GM12872 (cell line): ENCODE measurements around the gene TAGLN.

Experiments used
- TF ChIP-seq, protein P1 (sequence below): IDR thresholded peaks from 3 replicates; pipeline ENCODE4 v1.5.1; 2011; ENCODE audit warnings: low read depth, mild to moderate bottlenecking, low read length, moderate library complexity; ENCODE audit not compliant: insufficient read depth

TAGLN gene

DNA sequence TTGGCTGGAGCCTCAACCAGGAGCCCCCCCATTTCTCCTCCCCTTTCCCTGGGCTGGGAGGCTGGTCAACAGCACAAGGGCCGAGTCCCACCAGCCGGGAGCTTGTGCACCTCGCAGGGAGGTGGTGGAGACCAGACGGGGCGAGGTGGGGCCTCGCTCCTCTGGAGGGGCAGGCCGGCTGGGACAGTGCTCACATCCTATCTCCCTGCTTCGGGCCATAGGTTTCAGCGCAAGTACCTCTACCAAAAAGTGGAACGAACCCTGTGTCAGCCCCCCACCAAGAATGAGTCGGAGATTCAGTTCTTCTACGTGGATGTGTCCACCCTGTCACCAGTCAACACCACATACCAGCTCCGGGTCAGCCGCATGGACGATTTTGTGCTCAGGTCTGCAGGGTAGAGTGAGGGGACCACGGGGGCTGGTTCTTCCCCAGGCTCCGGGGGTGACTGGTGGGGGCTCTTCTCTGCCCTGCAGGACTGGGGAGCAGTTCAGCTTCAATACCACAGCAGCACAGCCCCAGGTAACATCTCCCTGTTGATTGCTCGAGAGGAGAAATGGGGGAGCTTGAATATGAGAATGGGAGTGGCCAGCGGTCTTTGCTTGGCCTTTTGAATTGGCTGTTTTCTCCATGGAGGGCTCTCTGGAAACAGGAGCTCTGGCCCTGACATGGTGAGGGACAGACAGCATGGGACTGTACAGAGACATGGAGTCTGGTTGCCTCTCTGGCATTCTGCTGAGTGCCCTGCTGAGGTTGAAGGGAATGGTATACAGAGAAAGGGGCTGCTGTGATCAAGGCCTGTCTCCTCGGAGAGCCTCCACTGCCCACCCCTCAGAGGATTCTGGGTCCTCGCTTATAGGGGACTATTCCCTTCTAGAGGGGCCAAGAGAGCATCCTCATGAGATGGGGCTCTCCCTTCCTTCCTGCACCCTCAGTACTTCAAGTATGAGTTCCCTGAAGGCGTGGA is 17.3 kb upstream of the TAGLN start:
- TF ChIP-seq, protein P1, sequence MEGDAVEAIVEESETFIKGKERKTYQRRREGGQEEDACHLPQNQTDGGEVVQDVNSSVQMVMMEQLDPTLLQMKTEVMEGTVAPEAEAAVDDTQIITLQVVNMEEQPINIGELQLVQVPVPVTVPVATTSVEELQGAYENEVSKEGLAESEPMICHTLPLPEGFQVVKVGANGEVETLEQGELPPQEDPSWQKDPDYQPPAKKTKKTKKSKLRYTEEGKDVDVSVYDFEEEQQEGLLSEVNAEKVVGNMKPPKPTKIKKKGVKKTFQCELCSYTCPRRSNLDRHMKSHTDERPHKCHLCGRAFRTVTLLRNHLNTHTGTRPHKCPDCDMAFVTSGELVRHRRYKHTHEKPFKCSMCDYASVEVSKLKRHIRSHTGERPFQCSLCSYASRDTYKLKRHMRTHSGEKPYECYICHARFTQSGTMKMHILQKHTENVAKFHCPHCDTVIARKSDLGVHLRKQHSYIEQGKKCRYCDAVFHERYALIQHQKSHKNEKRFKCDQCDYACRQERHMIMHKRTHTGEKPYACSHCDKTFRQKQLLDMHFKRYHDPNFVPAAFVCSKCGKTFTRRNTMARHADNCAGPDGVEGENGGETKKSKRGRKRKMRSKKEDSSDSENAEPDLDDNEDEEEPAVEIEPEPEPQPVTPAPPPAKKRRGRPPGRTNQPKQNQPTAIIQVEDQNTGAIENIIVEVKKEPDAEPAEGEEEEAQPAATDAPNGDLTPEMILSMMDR: no peak

DNA sequence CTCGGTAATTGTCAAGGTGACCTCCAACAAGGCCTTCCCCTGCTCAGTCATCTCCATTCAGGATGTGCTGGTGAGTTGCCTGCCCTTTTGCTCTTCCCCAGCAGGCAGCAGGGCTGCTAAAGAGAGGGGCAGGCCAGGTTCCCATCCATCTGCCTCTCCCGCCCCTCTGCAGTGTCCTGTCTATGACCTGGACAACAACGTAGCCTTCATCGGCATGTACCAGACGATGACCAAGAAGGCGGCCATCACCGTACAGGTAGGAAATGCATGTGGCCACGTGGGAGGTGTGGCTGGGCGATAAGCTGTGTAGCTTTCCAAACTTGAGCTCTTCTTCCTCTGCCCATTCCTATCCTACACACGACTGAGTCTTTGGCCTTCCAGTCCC is 16.6 kb upstream of the TAGLN start:
- TF ChIP-seq, protein P1: no peak

DNA sequence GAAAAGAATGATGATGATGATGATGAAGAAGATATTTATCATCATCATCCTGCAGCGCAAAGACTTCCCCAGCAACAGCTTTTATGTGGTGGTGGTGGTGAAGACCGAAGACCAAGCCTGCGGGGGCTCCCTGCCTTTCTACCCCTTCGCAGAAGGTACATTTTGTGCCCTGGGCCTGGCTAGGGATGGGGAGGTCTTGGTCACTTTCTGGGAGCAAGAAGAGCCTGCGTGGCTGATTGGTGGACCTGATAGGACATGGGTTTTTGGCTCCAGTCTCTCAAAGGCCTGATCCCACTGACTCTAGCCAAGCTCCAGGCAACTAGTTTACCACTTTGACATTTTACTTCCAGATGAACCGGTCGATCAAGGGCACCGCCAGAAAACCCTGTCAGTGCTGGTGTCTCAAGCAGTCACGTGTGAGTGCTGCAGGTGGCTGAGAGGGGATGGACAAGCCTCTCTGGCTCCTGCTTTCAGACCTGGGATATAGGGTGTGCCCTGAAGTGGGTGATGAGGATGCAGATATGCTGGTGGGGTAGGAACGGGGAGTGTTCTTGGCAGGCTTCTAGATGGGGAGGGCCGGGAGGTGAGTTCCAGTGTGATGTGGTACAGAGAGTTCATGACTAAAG is 15.3 kb upstream of the TAGLN start:
- TF ChIP-seq, protein P1: no peak

DNA sequence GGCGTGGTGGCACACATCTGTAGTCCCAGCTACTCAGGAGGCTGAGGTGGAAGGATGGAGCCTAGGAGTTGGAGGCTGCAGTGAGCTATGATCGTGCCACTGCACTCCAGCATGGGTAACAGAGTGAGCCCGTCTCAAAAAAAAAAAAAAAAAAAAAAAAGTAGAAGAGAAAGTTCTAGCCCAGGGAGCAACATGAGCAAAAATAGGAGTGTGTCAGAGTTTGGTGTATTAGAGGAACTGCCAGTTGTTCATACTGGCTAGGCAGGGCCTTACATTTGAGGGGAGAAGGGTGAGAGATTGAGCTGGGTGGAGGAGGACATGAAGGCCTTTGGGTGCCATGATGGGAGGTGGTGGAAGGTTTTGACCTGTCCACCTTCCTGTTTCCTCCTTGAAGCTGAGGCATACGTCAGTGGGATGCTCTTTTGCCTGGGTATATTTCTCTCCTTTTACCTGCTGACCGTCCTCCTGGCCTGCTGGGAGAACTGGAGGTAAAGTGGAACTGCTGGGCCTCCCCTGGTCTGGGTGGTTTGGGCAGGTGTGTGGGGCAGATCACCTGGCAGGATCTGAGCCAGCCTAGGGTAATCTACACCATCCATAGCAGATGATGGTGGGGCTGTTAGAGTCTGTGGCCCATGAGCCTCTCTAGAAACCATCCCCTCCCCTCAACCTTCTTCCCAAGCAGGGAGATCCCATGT is 13.3 kb upstream of the TAGLN start:
- TF ChIP-seq, protein P1: no peak

DNA sequence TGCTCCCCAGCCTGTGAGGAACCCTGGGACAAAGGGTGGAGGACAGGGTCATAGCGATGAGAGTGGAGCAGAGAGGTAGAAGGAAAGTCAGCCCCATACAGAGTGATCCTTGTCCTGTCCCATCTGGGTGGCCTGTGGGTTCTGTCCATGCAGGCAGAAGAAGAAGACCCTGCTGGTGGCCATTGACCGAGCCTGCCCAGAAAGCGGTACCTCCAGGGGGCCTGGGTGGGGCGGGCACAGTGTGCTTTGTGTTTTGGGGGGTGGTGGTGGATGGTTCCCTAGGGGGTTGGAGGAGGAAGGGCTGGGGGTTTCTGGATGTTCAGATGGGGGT is 12.8 kb upstream of the TAGLN start:
- TF ChIP-seq, protein P1: no peak

DNA sequence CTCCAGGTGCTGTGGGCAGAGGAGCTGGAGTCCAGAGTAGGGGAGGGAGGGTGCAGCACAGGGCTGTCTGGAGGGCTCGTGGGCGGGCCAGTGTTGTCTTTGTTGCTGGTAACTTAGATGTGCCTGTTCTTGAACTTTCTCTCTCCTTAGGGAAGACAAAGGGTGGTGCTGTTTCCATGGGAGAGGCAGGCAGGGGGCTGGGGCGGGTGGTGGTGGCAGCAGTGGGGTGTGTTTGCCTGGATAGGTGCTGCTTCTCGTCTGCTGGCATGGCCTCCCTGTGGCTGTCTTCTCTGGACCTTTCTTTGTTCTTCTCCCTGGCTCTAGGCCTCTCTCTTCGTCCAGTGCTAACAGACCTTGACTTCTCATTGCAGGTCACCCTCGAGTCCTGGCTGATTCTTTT is 12.2 kb upstream of the TAGLN start:
- TF ChIP-seq, protein P1: no peak

DNA sequence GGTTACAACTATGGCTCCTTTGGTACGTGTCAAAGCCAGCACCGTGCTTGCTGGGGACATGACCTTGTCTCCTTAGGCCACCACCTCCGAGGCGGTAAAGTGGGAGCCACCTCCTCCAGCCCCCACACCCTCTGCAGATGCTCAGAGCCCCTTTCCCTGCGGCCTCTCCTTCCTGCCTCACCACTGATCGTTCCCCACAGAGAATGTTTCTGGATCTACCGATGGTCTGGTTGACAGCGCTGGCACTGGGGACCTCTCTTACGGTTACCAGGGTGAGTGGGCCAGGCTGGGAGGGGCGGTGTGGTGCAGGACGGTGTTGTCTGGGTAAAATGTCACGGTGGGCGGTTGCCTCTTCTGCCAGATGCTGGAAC is 11.8 kb upstream of the TAGLN start:
- TF ChIP-seq, protein P1: no peak
